Smooth muscle cell (in vitro differentiated cells): Measurements from ENCODE around the gene KREMEN1. TPM values are rescaled to one million over a fixed set of nuclear protein-coding genes. Genes with fewer than 3 reads are reported as not detected.

Source experiments
- DNase-seq: peaks from one replicate; lab custom pipeline; 2025; ENCODE audit not compliant: unreplicated experiment; lab: John Stamatoyannopoulos, UW
- H2AFZ ChIP-seq: fragments of 200-600 bp; sonication (generic); 2 replicates; pipeline ENCODE4 v1.6.0; 2016; ENCODE audit warnings: antibody characterized with exemption, low read depth, mild to moderate bottlenecking
- H3F3A ChIP-seq: fragments of 200-600 bp; sonication (generic); 2 replicates; pipeline ENCODE4 v1.6.0; 2017; ENCODE audit warnings: antibody characterized with exemption, low read depth
- H3K27ac ChIP-seq: fragments of 200-600 bp; sonication (generic); 2 replicates; pipeline ENCODE4 v1.5.1; 2016; ENCODE audit warnings: low read depth, mild to moderate bottlenecking
- H3K27me3 ChIP-seq: fragments of 200-600 bp; sonication (generic); 2 replicates; pipeline ENCODE4 v1.6.1; 2016; ENCODE audit warnings: low read depth, mild to moderate bottlenecking
- H3K36me3 ChIP-seq: fragments of 200-600 bp; sonication (generic); 2 replicates; pipeline ENCODE4 v1.5.1; 2016; ENCODE audit warnings: low read depth
- H3K4me1 ChIP-seq: fragments of 200-600 bp; sonication (generic); 2 replicates; pipeline ENCODE4 v1.5.1; 2016; ENCODE audit warnings: low read depth
- H3K4me2 ChIP-seq: fragments of 200-600 bp; sonication (generic); 2 replicates; pipeline ENCODE4 v1.6.0; 2016; ENCODE audit warnings: mild to moderate bottlenecking
- H3K4me3 ChIP-seq: fragments of 200-600 bp; sonication (generic); 2 replicates; pipeline ENCODE4 v1.5.1; 2016; ENCODE audit warnings: mild to moderate bottlenecking
- H3K79me2 ChIP-seq: fragments of 200-600 bp; sonication (generic); 2 replicates; pipeline ENCODE4 v1.6.0; 2016; ENCODE audit warnings: low read depth, mild to moderate bottlenecking
- H3K9ac ChIP-seq: fragments of 200-600 bp; sonication (generic); 2 replicates; pipeline ENCODE4 v1.6.0; 2016; ENCODE audit warnings: low read depth
- H3K9me3 ChIP-seq: fragments of 200-600 bp; sonication (generic); replicated peaks from 2 replicates; pipeline ENCODE4 v1.5.1; 2016; ENCODE audit warnings: low read depth
- H4K20me1 ChIP-seq: fragments of 200-600 bp; sonication (generic); 2 replicates; pipeline ENCODE4 v1.6.0; 2016; ENCODE audit warnings: low read depth
- CTCF ChIP-seq: fragments of 200-600 bp; sonication (generic); IDR thresholded peaks from 2 replicates; pipeline ENCODE4 v1.5.1; 2017; ENCODE audit warnings: borderline replicate concordance, mild to moderate bottlenecking, antibody characterized with exemption; ENCODE audit not compliant: insufficient read depth, poor library complexity, severe bottlenecking
- WGBS: methylation state at CpG from one replicate; pipeline ENCODE4 v1.1.7; 2016; ENCODE audit warnings: low lambda C conversion rate; 5-methylcytosine and 5-hydroxymethylcytosine counted together
- polyA plus RNA-seq: library from polyadenylated mRNA; unstranded; fragments of >200 nt; fragmentation: Nextera tagmentation; extraction: Ambion mirVana; gene quantifications from 2 replicates; pipeline ENCODE4 v1.2.1, GENCODE V29; 2016
- total RNA-seq: library from RNA; depleted of rRNA; stranded (reverse); fragments of >200 nt; gene quantifications from 2 replicates; pipeline ENCODE4 v1.2.3, GENCODE V29; 2014

The KREMEN1 gene
- total and polyA plus RNA-seq, 2 experiments from 2014 or later: 6.0 to 6.8 TPM

- TF ChIP-seq CTCF: no peak
- H3K79me2 ChIP-seq: no peaks in the 10 kb centered on the region
- H3K9ac ChIP-seq: no peak overlapping the region
- H3K9me3 ChIP-seq: no peaks in the 10 kb centered on the region
- DNase-seq: no peak
- no peaks in the 10 kb centered on the region for H4K20me1 ChIP-seq
- no peak overlapping the region for H3K27ac ChIP-seq
- H3K4me1 ChIP-seq: no peaks in the 10 kb centered on the region
- no peak overlapping the region for H2AFZ ChIP-seq
- H3K27me3 ChIP-seq: no peaks in the 10 kb centered on the region
- no peaks in the 10 kb centered on the region for H3F3A ChIP-seq
- no peak overlapping the region for H3K4me2 ChIP-seq
- no peak overlapping the region for H3K4me3 ChIP-seq
- no peaks in the 10 kb centered on the region for H3K36me3 ChIP-seq
These were observed 49.2 kb downstream of the KREMEN1 start for GRCh38 chr22:29122041-29122440.

- WGBS: 78% methylated on average over 10 of the region's 10 CpGs
- H3K4me2 ChIP-seq: no peak overlapping the region
- no peaks in the 10 kb centered on the region for H3K79me2 ChIP-seq
- H2AFZ ChIP-seq: no peak overlapping the region
- H3F3A ChIP-seq: no peaks in the 10 kb centered on the region
- no peaks in the 10 kb centered on the region for H3K36me3 ChIP-seq
- no peaks in the 10 kb centered on the region for H4K20me1 ChIP-seq
- no peaks in the 10 kb centered on the region for H3K27me3 ChIP-seq
- DNase-seq: no peak
- no peak overlapping the region for H3K27ac ChIP-seq
- TF ChIP-seq CTCF: no peak
- H3K9me3 ChIP-seq: no peaks in the 10 kb centered on the region
- no peaks in the 10 kb centered on the region for H3K4me1 ChIP-seq
- no peak overlapping the region for H3K4me3 ChIP-seq
- no peak overlapping the region for H3K9ac ChIP-seq
These were observed 52.1 kb downstream of the KREMEN1 start for GRCh38 chr22:29124777-29125442.

- Histone ChIP-seq H3K9me3 (no peaks in the 10 kb centered on the region), H3K4me2 (no peak overlapping the region), H3K4me3 (no peak overlapping the region), H3K36me3 (no peaks in the 10 kb centered on the region), H3K9ac (no peak overlapping the region), H3K79me2 (no peaks in the 10 kb centered on the region), H4K20me1 (no peaks in the 10 kb centered on the region), H3K4me1 (no peaks in the 10 kb centered on the region), H3K27ac (no peak overlapping the region), H2AFZ (no peak overlapping the region), H3F3A (no peaks in the 10 kb centered on the region), H3K27me3 (no peaks in the 10 kb centered on the region)
- no peak for TF ChIP-seq CTCF
- DNase-seq: no peak
- WGBS: 53% methylated on average over 2 of the region's 2 CpGs
These were observed 52.6 kb downstream of the KREMEN1 start for GRCh38 chr22:29125443-29125778.

GRCh38 chr22:29125844-29126243 lies 53.0 kb downstream of the KREMEN1 start:
- Histone ChIP-seq H3K4me1 (no peaks in the 10 kb centered on the region), H3K9me3 (no peaks in the 10 kb centered on the region), H3K4me2 (no peak overlapping the region), H3K27me3 (no peaks in the 10 kb centered on the region), H4K20me1 (no peaks in the 10 kb centered on the region), H2AFZ (no peak overlapping the region), H3K27ac (no peak overlapping the region), H3K9ac (no peak overlapping the region), H3F3A (no peaks in the 10 kb centered on the region), H3K4me3 (no peak overlapping the region), H3K79me2 (no peaks in the 10 kb centered on the region), H3K36me3 (no peaks in the 10 kb centered on the region)
- no peak for TF ChIP-seq CTCF
- 91% methylated on average over 5 of the region's 5 CpGs for WGBS
- DNase-seq: no peak
